RCC 7860 (cell line): ENCODE data around the gene CCN6.
"Not testable (repeated sequence)": the region's sequence is repeated elsewhere in the genome, so short reads cannot be mapped to it uniquely, and the experiment has no call there.

Experiments
- DNase-seq: peaks from one replicate; pipeline ENCODE4 v3.0.0-alpha.2; 2015; ENCODE audit warnings: low spot score
- FAIRE-seq: peaks from 2 replicates; lab custom pipeline; 2012; peaks lifted over from hg19 to GRCh38; lab: Jason Lieb, UNC

The CCN6 gene

GRCh38 chr6:112029045-112029822 lies 24.7 kb upstream of the CCN6 start:
- no peak for FAIRE-seq
- DNase-seq = no peak

GRCh38 chr6:112030206-112030960 lies 23.5 kb upstream of the CCN6 start:
- no peak for FAIRE-seq
- no peak for DNase-seq

- FAIRE-seq = no peak
- no peak for DNase-seq
These were observed 22.8 kb upstream of the CCN6 start for GRCh38 chr6:112030961-112031660.

GRCh38 chr6:112031960-112032359 lies 21.9 kb upstream of the CCN6 start:
- DNase-seq = no peak
- no peak for FAIRE-seq

GRCh38 chr6:112032728-112033127 lies 21.2 kb upstream of the CCN6 start:
- DNase-seq = no peak
- FAIRE-seq = no peak

- no peak for FAIRE-seq
- no peak for DNase-seq
These were observed 19.9 kb upstream of the CCN6 start for GRCh38 chr6:112033791-112034615.

GRCh38 chr6:112034616-112034995 lies 19.3 kb upstream of the CCN6 start:
- DNase-seq (no peak), FAIRE-seq (no peak)

- DNase-seq = no peak
- FAIRE-seq = no peak
These were observed 17.7 kb upstream of the CCN6 start for GRCh38 chr6:112036088-112036637.

- peak; percentile 82 for FAIRE-seq
- DNase-seq = peak; percentile 91
These were observed 16.1 kb upstream of the CCN6 start for GRCh38 chr6:112037783-112038216.

- no peak for DNase-seq
These were observed 15.6 kb upstream of the CCN6 start for GRCh38 chr6:112038268-112038667.

GRCh38 chr6:112038756-112039430 lies 15.0 kb upstream of the CCN6 start:
- DNase-seq (no peak), FAIRE-seq (no peak)

More at GRCh38 chr6:112038268-112038667, 15.6 kb upstream of the CCN6 start:
- FAIRE-seq = no peak

- FAIRE-seq (no peak), DNase-seq (no peak)
These were observed 14.5 kb upstream of the CCN6 start for GRCh38 chr6:112039431-112039770.

GRCh38 chr6:112040956-112041355 lies 12.9 kb upstream of the CCN6 start:
- no peak for FAIRE-seq

GRCh38 chr6:112041535-112041934 lies 12.4 kb upstream of the CCN6 start:
- DNase-seq = no peak
- no peak for FAIRE-seq

More at GRCh38 chr6:112040956-112041355, 12.9 kb upstream of the CCN6 start:
- DNase-seq = no peak

GRCh38 chr6:112043032-112044007 lies 10.6 kb upstream of the CCN6 start:
- no peak for FAIRE-seq
- DNase-seq = peak; percentile 50

GRCh38 chr6:112044196-112044595 lies 9.7 kb upstream of the CCN6 start:
- DNase-seq = no peak
- FAIRE-seq = no peak

- DNase-seq = peak; percentile 58
- FAIRE-seq = no peak
These were observed 9.0 kb upstream of the CCN6 start for GRCh38 chr6:112044856-112045255.

GRCh38 chr6:112047523-112047922 lies 6.4 kb upstream of the CCN6 start:
- not testable (repeated sequence) for FAIRE-seq, DNase-seq
